ENCODE results near the gene CTBP1. TPM values are rescaled to one million over a fixed set of nuclear protein-coding genes. Genes with fewer than 3 reads are reported as not detected.

CTBP1 gene
- total RNA-seq, 1 experiment from 2014 or later: 153 TPM

GRCh38 chr4:1195109-1195671 is 53.7 kb downstream of the CTBP1 start:
- H3K4me3 ChIP-seq: no peak overlapping the region
- H3F3A ChIP-seq (ENCODE audit: insufficient read depth, low read depth): peaks cover 13% of the 10 kb centered on the region; the same call in 1 of the 2 replicates
- no peak for TF ChIP-seq CTCF (conservative IDR thresholded peaks at IDR 0.05)
- no peak for TF ChIP-seq EZH2 (IDR thresholded peaks at IDR 0.05; ENCODE audit: low read depth)
- no peaks in the 10 kb centered on the region for H3K36me3 ChIP-seq (ENCODE audit: low read depth)
- POLR2A ChIA-PET (ENCODE audit: unreplicated experiment): no interaction called here
- H3K4me1 ChIP-seq (replicated peaks; ENCODE audit: insufficient read depth): peaks cover 17% of the 10 kb centered on the region
- H3K9me3 ChIP-seq (ENCODE audit: insufficient read depth, low read depth): no peaks in the 10 kb centered on the region
- H3K4me2 ChIP-seq: no peak overlapping the region
- no TSS peak for BruUV-seq (replicated peaks)
- intact Hi-C loops (cut with micrococcal nuclease; ENCODE audit: unreplicated experiment): no loop called here
- DNase-seq: no peak
- CTCF ChIA-PET: no interaction called here
- no peak overlapping the region for H2AFZ ChIP-seq
- 0 out of 2 replicates have a peak, but pooled peaks cover 6% of the 10 kb centered on the region for H3K27me3 ChIP-seq (ENCODE audit: insufficient read depth, low read depth)
- no peak overlapping the region for H3K27ac ChIP-seq
- no peaks in the 10 kb centered on the region for H4K20me1 ChIP-seq (ENCODE audit: insufficient read depth)
- no peaks in the 10 kb centered on the region for H3K79me2 ChIP-seq (ENCODE audit: low read depth)
- H3K9me2 ChIP-seq (ENCODE audit: insufficient read depth): no peaks in the 10 kb centered on the region

- CTCF ChIA-PET: no interaction called here
- intact Hi-C loops (cut with micrococcal nuclease; ENCODE audit: unreplicated experiment): no loop called here
Observed at GRCh38 chr4:1194010-1194900, 54.7 kb downstream of the CTBP1 start.

More at GRCh38 chr4:1194010-1194900, 54.7 kb downstream of the CTBP1 start:
- Histone ChIP-seq H3K4me3 (no peak overlapping the region), H3K9me2 (ENCODE audit: insufficient read depth) (no peaks in the 10 kb centered on the region), H3K4me1 (replicated peaks; ENCODE audit: insufficient read depth) (peaks cover 17% of the 10 kb centered on the region), H3K36me3 (ENCODE audit: low read depth) (no peaks in the 10 kb centered on the region), H3K9me3 (ENCODE audit: insufficient read depth, low read depth) (no peaks in the 10 kb centered on the region), H2AFZ (no peak overlapping the region), H3K4me2 (no peak overlapping the region), H4K20me1 (ENCODE audit: insufficient read depth) (no peaks in the 10 kb centered on the region), H3K79me2 (ENCODE audit: low read depth) (no peaks in the 10 kb centered on the region), H3K27me3 (ENCODE audit: insufficient read depth, low read depth) (no peaks in the 10 kb centered on the region), H3F3A (ENCODE audit: insufficient read depth, low read depth) (peaks cover 13% of the 10 kb centered on the region; the same call in 1 of the 2 replicates), H3K27ac (no peak overlapping the region)
- TF ChIP-seq EZH2 (IDR thresholded peaks at IDR 0.05; ENCODE audit: low read depth) (no peak), CTCF (conservative IDR thresholded peaks at IDR 0.05) (no peak)
- POLR2A ChIA-PET (ENCODE audit: unreplicated experiment): no interaction called here
- DNase-seq: no peak
- BruUV-seq (replicated peaks): no TSS peak
